BE2C (cell line): Measurements from ENCODE around the gene ANKFN1.

Experiments
- DNase-seq: peaks from one replicate; pipeline ENCODE4 v3.0.0-alpha.2; 2020
- H3K27me3 ChIP-seq: fragments of 250-450 bp; sonication (Bioruptor Pico); 2 replicates; pipeline ENCODE4 v1.5.1; 2020; ENCODE audit warnings: mild to moderate bottlenecking
- H3K36me3 ChIP-seq: fragments of 250-450 bp; sonication (Bioruptor Pico); 2 replicates; pipeline ENCODE4 v1.5.1; 2020; ENCODE audit warnings: mild to moderate bottlenecking
- H3K4me1 ChIP-seq: fragments of 250-450 bp; sonication (Bioruptor Pico); 2 replicates; pipeline ENCODE4 v1.5.1; 2020
- H3K4me3 ChIP-seq: 2 replicates; pipeline ENCODE4 v1.5.1; 2011; ENCODE audit warnings: low read depth, low read length
- H3K9me3 ChIP-seq: fragments of 250-450 bp; sonication (Bioruptor Pico); 2 replicates; pipeline ENCODE4 v1.5.1; 2020
- CTCF ChIP-seq: IDR thresholded peaks from 2 replicates; pipeline ENCODE4 v1.5.1; 2012; ENCODE audit warnings: mild to moderate bottlenecking, low read depth, low read length

Gene ANKFN1

GRCh38 chr17:56558088-56558487 lies 404.8 kb downstream of the ANKFN1 start:
- no peak for TF ChIP-seq CTCF
- no peaks in the 10 kb centered on the region for H3K4me1 ChIP-seq
- no peaks in the 10 kb centered on the region for H3K9me3 ChIP-seq
- no peak overlapping the region for H3K4me3 ChIP-seq
- no peaks in the 10 kb centered on the region for H3K36me3 ChIP-seq
- H3K27me3 ChIP-seq: no peaks in the 10 kb centered on the region
- no peak for DNase-seq
